GM08714 (cell line): ENCODE results near the gene KANSL2.

Experiments
- H3K4me3 ChIP-seq: fragments of 200-500 bp; sonication (Bioruptor generic); 2 replicates; pipeline ENCODE4 v1.5.1; 2014; ENCODE audit warnings: mild to moderate bottlenecking, low read length, inconsistent platforms
- ZNF274 ChIP-seq: IDR thresholded peaks from 2 replicates; pipeline ENCODE4 v1.6.1; 2012; ENCODE audit warnings: mild to moderate bottlenecking, low read depth, low read length

The KANSL2 gene

DNA sequence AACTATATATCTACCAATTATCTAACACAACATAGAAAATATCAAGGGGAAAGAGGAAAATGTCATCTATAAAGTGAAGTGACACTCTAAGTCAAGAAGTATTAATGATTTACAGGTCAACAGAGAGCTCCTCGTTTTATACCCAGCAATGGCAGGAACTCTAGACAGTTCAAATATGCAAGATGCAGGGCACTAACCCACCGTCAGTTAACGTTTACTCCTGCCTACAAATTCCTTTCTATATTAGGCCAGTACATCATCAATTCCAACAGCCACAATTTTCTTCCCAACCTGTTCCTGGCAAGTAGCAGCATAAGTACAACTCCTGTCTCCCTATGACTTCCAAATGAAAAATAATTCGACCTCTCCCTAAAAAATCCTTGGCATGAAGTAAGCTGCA lies 9.0 kb upstream of the KANSL2 start:
- no peak for TF ChIP-seq ZNF274
- H3K4me3 ChIP-seq, result no peak overlapping the region

DNA sequence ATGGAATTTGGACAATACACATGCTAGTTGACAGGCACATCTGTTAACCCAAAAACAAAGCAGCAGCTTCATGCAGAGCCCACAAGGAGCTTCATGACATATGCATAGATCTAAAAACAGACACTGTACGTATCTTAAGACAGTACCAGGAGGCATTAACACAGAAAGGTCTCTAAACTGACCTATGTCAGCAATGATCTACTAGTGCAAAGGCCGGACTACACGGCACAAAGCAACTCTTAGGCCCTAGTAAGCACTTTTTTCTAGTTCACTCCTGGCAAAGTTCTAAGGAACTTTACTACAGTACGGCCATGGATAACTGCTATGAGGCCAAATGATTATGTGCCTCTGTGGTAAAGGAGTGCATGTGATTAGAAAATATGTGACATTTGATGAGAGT lies 8.4 kb upstream of the KANSL2 start:
- no peak for TF ChIP-seq ZNF274
- no peak overlapping the region for H3K4me3 ChIP-seq

DNA sequence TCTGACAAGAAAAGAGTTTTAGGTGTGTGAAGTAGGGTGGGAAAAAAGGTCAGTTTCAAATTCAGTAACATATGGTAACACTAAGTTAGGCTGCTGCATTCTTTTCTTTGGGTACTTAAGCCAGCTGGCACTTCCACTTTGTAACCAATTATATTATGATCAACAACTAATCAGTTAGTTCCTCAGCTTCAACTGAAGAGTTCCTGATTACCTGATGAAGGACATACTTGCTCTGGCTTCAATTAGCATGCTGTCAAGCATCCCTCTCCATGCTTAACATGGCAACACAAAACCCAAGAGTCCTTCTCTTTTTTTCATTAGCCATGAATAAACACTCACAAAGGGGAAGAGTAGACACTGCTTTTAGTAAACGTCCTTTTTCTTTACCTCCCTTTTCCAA lies 6.8 kb upstream of the KANSL2 start:
- TF ChIP-seq ZNF274, result no peak
- no peak overlapping the region for H3K4me3 ChIP-seq

DNA sequence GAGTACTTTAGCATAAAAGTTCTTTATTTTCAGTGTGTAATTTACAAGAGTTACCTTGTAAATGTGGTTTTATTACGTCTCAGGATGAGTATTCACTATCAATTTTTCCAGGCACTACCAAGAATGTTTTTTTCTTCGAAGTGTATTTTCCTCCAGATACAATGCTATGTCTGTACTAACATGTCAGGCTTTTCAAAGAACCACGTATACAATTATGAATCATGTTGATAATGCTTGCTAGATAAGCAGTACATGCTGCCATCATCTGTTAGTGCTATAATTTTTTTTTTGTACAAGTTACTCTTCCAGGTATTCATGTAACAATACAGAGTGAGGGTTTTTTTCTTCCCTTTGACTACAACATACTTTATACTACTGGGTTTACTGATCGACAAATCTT lies 5.6 kb upstream of the KANSL2 start:
- TF ChIP-seq ZNF274, result no peak
- no peak overlapping the region for H3K4me3 ChIP-seq

DNA sequence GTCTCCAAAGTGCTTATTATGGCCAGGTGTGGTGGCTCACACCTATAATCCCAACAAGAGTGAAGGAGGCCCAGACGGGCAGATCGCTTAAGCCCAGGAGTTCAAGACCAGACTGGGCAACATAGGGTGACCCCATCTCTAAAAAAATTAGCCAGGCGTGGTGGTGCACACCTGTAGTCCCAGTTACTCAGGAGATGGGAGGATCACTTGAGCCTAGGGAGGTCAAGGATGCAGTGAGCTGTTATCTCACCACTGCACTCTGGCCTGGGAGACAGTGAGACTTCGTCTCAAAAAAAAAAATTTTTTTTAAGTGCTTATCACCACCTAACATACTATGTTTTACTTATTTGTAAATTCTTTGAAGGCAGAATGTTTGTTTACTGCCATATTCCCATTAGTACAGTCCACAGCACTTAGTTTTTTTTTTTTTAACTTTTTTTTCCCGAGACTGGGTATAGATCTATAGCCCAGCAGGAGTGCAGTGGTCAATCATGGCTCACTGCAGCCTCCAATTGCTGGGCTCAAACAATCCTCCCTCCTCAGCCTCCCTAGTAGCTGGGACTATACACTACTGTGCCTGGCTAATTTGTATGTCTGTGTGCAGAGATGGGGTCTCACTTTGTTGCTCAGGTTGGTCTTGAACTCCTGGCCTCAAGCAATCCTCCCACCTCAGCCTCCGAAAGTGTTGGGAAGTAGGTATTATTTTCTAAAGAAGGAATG lies 4.7 kb upstream of the KANSL2 start:
- H3K4me3 ChIP-seq, result no peak overlapping the region
- no peak for TF ChIP-seq ZNF274

DNA sequence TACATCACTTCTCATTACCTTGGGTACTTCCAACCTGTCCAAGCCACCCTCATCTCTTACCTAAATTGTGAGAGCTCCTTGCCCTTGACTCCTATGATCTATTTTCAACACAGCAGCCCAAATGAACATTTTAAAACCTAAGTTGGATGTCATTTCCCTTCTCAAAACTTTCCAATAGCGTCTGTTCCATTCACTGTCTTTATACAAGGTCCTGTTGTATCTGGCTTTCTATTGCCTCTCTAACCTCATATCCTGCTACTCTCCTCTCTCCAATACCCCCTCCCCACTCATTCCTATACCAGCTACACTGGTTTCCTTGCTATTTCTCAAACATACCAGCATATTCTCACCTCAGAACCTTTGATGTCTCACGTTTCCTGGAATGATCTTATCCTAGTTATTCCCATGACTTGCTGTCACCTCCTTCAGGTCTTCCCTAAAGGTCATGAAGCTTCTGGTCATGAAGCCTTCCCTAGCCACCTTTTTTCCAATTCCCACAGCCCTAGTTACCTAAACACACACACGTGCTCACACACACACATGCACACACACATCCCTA lies 4.1 kb upstream of the KANSL2 start:
- no peak overlapping the region for H3K4me3 ChIP-seq
- TF ChIP-seq ZNF274, result no peak

DNA sequence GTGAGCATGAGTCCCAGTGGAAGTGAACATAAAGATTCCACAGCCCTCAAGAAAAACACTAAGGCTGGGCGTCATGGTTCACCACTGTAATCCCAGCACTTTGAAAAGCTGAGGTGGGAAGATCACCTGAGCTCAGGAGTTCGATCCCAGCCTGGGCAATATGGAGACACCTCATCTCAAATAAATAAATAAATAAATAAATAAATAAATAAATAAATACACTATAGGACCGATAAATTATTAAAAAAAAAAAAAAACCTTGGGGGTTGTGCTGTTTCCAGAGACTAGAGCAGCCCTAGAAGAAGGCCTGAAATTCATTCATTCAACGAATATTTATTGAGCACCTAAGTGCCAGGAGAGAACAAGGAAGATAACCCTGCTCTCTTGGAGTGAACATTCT lies 1.5 kb upstream of the KANSL2 start:
- no peak overlapping the region for H3K4me3 ChIP-seq
- no peak for TF ChIP-seq ZNF274

DNA sequence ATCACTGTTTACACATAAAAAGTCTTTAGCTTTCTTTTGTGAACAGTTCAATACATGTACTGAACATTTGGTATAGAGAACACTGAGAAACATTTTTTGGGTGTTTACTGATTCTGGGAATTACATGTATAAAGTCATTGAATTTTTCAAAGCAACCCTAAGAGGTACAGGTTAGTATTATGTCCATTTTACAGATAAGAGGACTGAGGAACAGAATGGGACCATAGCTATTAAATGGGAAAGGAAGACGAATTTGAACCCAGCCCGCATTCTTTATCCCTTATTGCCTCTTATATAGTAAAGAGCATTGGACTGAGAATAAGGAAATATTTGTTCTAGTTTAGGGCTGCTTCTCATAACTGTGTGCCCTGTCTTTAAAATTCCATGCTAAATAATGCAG lies 889 bp upstream of the KANSL2 start:
- no peak for TF ChIP-seq ZNF274
- H3K4me3 ChIP-seq, result peak overlapping the region; percentile 68

DNA sequence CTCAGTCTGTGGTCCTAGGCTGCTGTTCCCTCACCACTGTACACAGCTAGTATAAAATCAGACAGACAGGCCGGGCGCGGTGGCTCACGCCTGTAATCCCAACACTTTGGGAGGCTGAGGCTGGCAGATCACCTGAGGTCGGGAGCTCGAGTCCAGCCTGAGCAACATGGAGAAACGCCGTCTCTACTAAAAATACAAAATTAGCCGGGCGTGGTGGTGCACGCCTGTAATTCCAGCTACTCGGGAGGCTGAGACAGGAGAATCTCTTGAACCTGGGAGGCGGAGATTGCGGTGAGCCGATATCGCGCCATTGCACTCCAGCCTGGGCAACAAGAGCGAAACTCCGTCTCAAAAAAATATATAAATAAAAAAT lies 481 bp upstream of the KANSL2 start:
- peak overlapping the region; percentile 68 for H3K4me3 ChIP-seq

DNA sequence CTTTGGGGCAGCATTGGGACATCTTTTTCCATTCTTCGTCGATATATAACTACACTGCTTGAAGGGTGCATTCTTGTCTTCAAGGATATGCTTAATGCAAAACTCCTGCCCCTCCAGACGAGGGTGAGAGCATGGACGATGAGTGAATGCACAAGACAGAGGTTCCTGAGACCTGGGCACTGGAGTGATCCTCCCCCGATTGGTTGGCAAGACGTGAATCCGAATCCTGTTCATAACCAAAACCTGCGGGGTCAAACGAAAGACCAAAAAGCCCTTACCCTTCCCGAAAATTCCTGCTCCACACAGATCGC lies 684 bp downstream of the KANSL2 start:
- peak overlapping the region; percentile 97 for H3K4me3 ChIP-seq
- TF ChIP-seq ZNF274, result no peak

DNA sequence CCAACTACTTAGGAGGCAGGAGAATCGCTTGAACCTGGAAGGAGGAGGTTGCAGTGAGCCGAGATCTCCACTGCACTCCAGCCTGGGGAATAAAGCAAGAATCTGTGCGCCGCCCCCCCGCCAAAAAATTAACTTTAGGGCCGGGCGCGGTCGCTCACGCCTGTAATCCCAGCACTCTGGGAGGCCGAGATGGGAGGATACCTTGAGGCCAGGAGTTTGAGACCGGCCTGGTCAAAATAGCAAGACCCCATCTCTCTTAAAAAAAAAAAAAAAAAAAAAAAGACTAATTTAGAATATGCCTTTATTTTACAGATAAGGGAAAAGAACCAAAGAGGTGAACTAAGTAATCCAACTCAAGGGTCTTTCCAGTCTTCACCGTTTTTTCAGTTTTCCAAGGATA lies 1.2 kb downstream of the KANSL2 start:
- peak overlapping the region; percentile 97 for H3K4me3 ChIP-seq
- TF ChIP-seq ZNF274, result no peak

DNA sequence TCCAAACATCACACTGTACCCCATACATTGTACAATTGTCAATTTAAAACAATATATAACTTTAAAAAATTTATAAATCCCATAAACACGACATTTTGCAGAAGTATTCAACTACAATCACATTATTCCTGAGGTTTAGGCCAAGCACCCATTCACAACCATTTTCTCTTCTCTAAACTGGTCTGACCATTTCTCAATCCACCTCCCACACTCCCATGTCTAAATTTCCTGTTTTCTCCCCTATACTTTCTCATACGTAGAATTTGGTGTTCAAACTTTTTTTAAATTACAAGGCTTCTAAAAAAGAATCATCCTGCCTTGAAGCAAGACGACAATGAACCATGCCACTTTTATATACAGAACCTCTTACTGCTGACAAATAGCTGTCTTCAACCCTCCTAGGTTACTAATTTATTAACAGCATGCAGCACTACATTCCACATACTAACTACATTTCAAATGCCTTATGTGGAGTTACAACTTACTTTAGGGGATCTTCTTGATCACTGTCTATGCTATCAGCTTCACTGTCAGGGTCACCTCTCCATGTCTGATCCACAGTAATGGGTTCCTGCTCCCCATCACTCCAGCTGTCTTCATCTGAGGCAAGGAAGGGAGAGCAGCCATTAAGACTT lies 3.4 kb downstream of the KANSL2 start:
- H3K4me3 ChIP-seq, result no peak overlapping the region
- no peak for TF ChIP-seq ZNF274

DNA sequence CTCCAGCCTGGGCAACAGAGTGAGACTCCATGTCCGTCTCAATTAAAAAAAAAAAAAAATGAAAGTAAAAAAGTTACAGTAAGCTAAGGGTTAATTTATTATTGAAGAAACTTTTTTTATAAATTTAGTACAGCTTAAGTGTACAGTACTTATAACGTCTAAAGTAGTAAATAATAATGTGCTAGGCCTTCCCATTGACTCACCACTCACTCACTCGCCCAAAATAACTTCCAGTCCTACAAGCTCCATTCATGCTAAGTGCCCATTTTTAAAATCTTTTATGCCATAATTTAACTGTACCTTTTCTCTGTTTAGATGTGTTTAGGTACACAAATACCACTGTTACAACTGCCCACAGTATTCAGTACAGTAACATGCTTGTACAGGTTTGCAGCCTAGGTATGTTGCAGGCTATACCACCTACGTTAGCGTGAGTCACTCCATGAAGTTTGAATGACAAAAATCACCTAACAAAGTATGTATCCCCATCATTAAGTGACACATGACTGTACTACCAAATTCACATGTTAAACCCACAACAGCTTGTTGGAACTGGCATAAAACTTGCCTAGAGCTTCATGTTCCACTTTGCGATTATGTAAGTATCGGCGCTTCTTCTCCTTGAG lies 10.7 kb downstream of the KANSL2 start:
- no peak for TF ChIP-seq ZNF274

DNA sequence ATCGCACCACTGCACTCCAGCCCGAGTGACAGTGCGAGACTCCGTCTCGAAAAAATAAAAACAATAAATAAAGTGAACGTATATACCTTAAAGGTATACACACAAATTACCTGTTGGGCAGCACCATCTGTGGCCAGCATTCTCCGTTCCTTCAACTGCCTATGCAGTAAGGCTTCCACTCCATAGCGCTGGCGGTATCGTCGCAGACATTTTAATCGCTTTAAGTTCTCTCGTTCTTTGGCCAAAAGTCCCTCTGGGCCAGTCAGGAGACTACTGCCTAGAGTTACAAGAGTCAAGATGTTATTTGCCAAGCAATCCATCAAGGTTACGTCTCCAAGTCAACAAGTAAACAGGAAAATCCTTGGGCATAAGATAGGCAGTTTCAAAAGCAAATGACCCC lies 13.0 kb downstream of the KANSL2 start:
- TF ChIP-seq ZNF274, result no peak
- H3K4me3 ChIP-seq, result no peak overlapping the region

More for the DNA sequence above, 10.7 kb downstream of the KANSL2 start:
- no peak overlapping the region for H3K4me3 ChIP-seq

DNA sequence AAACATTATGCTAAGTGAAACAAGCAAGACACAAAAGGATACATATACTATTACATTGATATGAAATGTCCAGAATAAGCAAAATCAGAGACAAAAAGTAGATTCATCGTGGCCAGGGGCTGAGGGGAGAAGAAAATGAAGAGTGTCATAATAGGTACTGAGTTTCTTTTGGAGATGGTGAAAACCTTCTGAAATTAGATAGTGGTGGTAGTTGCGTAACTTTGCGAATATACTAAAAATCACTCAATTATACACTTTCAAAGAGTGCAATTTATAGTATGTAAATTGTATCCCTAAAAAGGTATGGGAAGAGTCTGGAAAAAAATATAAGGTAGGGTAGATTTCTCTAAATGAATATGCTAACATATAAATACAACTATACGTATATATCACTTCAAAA lies 22.2 kb downstream of the KANSL2 start:
- no peak for TF ChIP-seq ZNF274

More for the DNA sequence above, 22.2 kb downstream of the KANSL2 start:
- no peak overlapping the region for H3K4me3 ChIP-seq
